Stimulated activated CD4-positive, alpha-beta T cell treated with anti-CD3 and anti-CD28 coated beads, Interleukin-4, amount 100 ng/mL, for 48 hours (primary cell): Measurements from ENCODE around the gene LPAR2.
"Not testable (repeated sequence)": the region's sequence is repeated elsewhere in the genome, so short reads cannot be mapped to it uniquely, and the experiment has no call there.

Source experiments
- DNase-seq, 2 donors: peaks; one replicate each; pipeline ENCODE4 v3.0.0-alpha.2; 2020; ENCODE audit warnings: low read depth in 2 of 2

Gene LPAR2

GRCh38 chr19:19631346-19631745 is 3.3 kb upstream of the LPAR2 start:
- no peak for DNase-seq

DNA sequence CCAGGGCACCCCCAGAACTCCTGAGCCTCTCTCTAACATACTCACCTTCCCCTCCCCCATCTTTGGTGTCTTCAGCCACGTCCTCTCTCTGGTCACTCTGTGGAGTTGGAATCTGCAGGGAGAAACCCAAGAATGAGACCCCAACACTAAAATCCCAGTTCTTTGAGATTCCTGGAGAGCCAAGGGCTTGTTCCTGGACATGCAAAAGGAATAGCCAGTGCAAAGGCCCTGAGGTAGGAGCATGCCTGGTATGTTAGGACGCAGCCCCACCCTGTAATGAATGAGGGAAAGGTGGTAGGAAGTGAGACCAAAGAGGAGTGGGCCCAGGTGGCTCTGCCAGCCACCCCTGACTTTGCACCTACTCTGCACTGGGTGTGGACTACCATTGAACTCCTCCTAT is 2.4 kb upstream of the LPAR2 start:
- DNase-seq: no peak

DNA sequence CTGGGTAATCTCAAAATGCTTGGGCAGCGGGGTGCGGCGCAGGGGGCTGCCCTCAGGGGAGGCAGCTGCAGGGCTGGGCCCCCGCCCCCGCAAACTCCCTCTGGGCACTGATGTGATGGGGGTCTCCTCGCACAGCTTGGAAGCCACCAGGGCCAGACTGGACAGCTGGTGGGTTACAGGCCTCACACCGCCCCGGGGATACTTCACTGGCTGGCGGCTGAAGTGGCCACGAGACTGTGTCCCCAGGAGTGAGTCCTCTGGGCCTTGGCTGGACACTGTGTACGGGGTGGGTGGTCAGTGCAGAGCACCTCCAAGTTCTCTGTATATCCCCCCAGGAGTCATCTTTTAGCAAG is 2.0 kb upstream of the LPAR2 start:
- DNase-seq: no peak

DNA sequence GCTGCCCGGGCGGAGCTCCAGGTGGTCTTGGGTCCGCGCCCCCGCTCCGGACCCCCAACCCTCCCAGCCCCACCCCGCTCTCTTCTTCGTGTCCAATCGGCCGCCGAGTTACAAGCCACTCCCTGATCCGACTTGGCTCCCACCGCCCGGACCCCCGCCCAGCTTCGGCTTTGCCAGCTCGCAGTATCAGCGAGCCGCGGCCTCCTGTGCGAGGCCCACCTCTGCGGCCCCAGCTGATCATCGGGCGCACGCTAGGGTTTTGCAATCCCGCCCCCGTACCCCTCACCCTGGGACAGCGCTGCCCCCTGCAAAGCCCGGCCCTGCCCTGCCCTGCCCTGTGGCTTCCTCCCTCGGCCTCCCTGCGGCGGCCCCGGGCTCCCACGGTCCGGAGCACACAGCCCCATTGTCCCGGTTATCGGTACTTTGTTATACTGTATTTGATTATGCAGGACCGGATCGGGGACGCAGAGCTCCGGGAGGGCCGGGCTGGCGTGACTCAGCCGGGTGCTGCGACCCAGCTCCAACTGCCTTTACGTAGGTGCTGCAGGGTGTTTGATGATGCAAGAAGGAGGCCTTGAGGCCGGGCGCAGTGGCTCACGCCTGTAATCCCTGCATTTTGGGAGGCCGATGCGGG is 598 bp upstream of the LPAR2 start:
- no peak for DNase-seq

DNA sequence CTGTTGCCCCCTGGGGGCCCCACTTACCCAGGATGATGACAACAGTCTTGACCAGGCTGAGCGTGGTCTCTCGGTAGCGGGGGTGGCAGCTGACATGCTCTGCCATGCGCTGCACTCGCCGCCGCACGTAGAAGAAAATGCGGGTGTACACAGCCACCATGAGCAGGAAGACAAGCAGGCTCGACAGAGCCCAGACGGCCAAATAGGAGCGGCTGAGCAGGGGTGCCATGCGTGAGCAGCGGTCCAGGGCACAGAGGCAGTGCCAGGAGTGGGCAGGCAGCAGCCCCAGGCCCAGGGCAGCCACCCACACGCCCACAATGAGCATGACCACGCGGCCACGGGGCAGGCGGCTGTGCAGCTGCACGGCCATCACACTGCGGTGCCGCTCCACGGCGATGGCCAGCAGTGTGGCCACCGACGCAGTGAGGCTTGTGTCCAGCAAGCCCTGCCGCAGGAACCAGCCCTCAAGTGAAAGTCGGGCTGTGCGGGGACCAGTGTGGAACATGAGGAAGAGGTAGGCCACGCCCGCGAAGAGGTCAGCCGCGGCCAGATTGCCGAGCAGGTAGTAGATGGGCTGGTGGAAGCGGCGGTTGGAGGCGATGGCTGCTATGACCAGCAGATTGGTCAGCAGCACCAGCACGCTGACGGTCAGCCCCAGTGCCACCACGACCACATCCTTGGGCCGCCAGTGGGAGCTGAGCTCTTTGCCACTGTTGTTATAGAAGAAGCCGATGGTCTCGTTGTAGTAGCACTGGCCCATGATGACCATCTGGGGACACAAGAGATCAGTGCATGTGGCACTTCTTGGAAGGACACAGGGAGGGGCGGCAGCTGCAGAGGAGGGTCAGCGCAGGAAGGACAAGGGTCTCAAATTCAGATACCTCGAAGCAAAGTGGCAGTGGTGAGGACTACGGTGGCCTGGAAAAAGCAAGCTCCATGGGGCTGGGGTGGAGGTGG is 1.2 kb downstream of the LPAR2 start:
- DNase-seq: no peak

DNA sequence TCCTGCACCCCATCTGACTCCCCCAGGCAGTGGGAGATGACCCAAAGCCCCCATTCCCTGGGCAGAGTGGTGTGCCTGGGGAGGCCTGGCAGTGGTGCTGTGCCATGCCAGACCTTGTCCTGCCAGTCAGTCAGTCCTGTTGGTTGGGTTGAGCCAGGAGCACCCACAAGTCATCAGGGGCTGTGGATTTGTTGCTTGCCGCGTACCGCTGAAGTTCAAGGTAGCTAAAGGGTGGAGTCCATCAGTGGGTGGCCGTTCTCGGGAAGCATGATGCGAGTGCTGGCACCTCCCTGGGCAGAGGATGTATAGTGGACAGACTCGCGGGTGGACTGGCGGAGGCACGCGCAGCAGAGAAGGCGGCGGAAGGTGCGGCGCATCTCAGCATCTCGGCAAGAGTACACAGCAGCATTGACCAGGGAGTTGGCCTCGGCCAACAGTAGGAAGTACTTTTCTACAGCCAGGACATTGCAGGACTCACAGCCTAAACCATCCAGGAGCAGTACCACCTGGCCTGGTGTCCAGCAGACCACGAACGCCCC is 3.9 kb downstream of the LPAR2 start:
- DNase-seq: no peak

DNA sequence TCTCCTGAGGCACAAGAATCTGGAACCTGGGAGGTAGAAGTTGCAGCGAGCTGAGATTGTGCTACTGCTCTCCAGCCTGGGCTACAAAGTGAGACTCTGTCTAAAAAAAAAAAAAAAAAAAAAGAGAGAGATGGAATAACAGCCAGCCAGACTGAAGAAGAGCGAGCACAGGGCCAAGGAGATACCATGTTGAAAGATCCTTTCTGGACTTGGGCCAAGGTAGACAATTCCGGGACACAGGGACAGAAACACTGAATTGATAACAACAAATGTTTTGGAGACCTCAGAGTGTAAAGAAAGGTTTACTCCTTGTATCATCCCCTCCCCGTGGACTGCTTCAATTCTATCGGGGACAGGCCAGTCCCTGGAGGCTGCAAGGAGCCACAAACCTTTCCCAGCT is 4.6 kb downstream of the LPAR2 start:
- DNase-seq: no peak

DNA sequence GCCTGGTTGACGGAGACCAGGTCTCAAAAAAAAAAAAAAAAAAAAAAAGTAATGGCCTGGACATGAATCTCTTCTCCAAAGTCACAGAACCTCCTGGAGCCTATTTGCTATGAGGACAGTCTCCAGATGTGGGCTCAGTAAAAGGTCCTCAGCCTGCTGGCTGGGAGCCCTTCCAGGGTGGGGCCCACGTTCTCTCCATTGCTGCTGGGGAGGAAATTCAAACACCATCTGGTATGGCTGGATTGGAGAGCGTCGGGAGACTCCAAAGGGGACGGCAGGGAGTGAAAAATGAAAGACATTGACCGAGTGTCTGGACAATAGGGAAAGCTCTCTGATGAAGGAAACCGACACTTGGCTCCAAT is 8.2 kb downstream of the LPAR2 start:
- no peak for DNase-seq

DNA sequence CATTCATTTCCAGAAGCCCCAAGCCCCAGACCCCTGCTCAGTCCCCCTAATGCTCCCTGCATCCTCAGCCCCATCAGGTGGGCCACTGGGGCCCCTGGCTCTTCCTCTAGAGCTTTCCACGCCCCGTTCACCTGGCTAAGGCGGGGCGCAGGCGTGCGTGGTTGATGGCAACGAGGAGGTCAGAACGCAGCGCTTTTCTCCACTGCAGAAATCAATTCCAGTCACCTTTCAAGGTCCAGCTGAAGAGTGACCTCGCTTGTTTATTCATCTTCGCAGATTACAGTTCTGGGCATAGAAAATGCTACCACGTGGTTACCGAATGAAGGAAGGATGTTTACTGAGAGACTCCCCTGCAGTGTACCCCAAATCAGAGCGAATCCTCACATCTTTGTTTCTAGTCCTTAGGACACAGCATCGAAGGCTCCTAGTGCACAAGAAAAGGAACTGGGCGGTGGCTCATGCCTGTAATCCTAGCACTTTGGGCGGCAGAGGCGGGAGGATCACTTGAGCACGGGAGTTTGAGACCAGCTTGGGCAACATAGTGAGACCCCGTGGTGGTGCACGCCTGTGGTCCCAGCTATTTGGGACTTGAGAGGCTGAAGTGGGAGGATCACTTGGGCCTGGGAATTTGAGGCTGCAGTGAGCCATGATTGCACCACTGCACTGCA is 8.7 kb downstream of the LPAR2 start:
- DNase-seq: no peak

- peak; percentile 98 to 99 for DNase-seq
These were observed 9.6 kb downstream of the LPAR2 start, which contains the start of gene PBX4 for GRCh38 chr19:19618219-19619051. Gene PBX4 (minus strand): TSS chr19:19618687. CDS start chr19:19618629, 58 bp downstream.

DNA sequence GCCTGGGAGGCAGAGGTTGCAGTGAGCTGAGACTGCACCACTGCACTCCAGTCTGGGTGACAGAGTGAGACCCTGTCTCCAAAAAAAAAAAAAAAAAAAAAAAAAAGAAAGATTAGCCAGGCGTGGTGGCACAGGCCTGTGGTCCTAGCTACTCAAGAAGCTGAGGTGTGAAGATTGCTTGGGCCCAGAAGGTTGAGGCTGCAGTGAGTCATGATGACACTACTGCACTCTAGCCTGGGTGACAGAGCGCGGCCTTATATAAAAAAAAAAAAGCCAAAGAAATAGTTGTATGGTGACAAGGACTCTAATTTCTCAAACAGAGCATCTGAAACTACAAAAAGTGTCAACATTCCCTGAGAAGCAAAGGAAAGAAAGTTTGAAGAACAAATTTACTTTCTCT is 12.9 kb downstream of the LPAR2 start:
- no peak for DNase-seq

DNA sequence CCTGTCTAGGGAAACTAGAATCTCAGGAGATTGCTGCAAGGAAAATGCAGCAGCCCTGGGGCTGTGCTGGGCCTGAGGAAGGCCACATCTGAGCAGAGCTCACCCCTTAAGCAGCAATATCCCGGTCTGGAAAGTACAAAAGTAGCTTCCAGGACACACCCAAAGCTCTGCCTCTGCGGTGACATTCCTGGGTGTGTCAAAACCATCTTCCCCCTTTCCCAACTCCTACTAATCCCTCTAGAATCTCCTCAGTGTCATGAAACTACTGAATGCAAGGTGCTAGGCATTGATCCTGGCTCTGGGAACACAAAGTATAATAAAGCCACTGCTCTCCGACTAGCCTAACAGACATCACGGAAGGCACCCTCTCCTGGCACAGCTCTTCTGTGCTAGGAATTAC is 14.5 kb downstream of the LPAR2 start:
- DNase-seq: no peak

- no peak for DNase-seq
These were observed 17.4 kb downstream of the LPAR2 start for GRCh38 chr19:19610376-19611202.

- DNase-seq: not testable (repeated sequence)
These were observed 21.3 kb downstream of the LPAR2 start for GRCh38 chr19:19606686-19607085.

DNA sequence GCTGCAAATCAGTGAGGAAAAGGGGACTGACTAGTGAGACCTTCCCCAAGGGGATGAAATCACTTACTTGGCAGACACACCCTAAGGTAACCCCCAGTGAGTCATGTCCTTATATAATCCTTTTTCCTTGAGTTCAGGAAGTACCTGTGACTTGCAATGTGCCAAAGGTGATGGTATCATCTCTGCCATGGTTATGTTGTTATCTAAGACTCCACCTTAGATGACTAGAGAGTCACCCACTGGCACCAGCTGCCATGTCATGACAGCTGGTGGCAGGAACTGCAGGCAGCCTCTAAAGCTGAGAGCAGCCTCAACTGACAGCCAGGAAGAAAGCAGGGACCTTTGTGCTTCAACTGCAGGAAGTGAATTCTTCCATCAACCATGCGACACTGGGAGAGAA is 22.0 kb downstream of the LPAR2 start:
- no peak for DNase-seq

GRCh38 chr19:19602713-19603324 is 25.2 kb downstream of the LPAR2 start:
- DNase-seq: no peak

DNA sequence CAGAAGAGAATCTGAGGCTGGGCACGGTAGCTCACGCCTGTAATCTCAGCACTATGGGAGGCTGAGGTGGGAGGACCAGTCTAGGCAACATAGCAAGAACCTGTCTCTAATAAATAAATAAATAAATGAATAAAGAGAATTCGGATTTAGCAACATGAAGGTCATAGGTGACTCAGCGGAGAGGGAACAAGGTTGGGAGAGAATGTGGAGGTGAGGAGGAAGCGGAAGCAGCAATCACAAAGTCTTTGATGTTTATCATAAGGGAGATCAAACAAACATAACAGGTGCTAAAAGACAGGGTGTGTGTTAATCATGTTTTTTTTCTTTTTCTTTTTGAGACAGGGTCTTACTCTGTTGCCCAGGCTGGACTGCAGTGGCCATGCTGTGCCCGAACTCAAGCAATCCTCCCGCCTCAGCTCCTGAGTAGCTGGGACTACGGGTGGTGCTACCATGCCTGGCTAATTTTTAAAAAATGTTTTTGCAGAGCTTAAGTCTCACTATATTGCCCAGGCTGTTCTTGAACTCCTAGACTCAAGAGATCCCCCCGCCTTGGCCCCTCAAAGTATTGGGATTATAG is 25.8 kb downstream of the LPAR2 start:
- DNase-seq: no peak

- DNase-seq: no peak
These were observed 27.2 kb downstream of the LPAR2 start for GRCh38 chr19:19600793-19601330.

- DNase-seq: peak in 1 of 2 donors; percentile 33
These were observed 29.1 kb downstream of the LPAR2 start for GRCh38 chr19:19598728-19599451.
